Skeletal muscle tissue (tissue), 4 donors: Measurements from ENCODE around the gene SDK1. TPM values are rescaled to one million over a fixed set of nuclear protein-coding genes. Genes with fewer than 3 reads are reported as not detected.

ENCODE experiments used
- H3K27ac ChIP-seq: one replicate; pipeline ENCODE4 v1.7.0; 2013; ENCODE audit warnings: mild to moderate bottlenecking, low read depth, low read length, inconsistent platforms
- H3K27me3 ChIP-seq, 3 donors: one replicate each; pipeline ENCODE4 v1.7.0; 2013; ENCODE audit warnings: low read length in 3 of 3; ENCODE audit not compliant: control insufficient read depth in 3 of 3, insufficient read depth in 3 of 3
- H3K36me3 ChIP-seq, 3 donors: one replicate each; pipeline ENCODE4 v1.7.0; 2013; ENCODE audit warnings: low read length in 3 of 3; ENCODE audit not compliant: control insufficient read depth in 3 of 3, insufficient read depth in 3 of 3
- H3K4me1 ChIP-seq, 3 donors: one replicate each; pipeline ENCODE4 v1.7.0; 2013; ENCODE audit warnings: low read length in 3 of 3, mild to moderate bottlenecking in 3 of 3; ENCODE audit not compliant: control insufficient read depth in 3 of 3, insufficient read depth in 3 of 3
- H3K4me3 ChIP-seq, 3 donors: one replicate each; pipeline ENCODE4 v1.7.0; 2013; ENCODE audit warnings: low read length in 3 of 3
- H3K9ac ChIP-seq, 3 donors: one replicate each; pipeline ENCODE4 v1.7.0; 2013; ENCODE audit warnings: low read length in 3 of 3, mild to moderate bottlenecking in 3 of 3, moderate library complexity in 2 of 3, low read depth in 1 of 3
- H3K9me3 ChIP-seq, 3 donors: one replicate each; pipeline ENCODE4 v1.7.0; 2013; ENCODE audit warnings: low read length in 3 of 3; ENCODE audit not compliant: control insufficient read depth in 3 of 3
- total RNA-seq: library from RNA; depleted of rRNA; stranded (reverse); fragments of >200 nt; gene quantifications from one replicate; pipeline ENCODE4 v1.2.3, GENCODE V29; 2014
- donor health status: Osteomylitis.

The SDK1 gene
- total RNA-seq, 1 donor from 2014 or later, result 3.7 TPM

DNA sequence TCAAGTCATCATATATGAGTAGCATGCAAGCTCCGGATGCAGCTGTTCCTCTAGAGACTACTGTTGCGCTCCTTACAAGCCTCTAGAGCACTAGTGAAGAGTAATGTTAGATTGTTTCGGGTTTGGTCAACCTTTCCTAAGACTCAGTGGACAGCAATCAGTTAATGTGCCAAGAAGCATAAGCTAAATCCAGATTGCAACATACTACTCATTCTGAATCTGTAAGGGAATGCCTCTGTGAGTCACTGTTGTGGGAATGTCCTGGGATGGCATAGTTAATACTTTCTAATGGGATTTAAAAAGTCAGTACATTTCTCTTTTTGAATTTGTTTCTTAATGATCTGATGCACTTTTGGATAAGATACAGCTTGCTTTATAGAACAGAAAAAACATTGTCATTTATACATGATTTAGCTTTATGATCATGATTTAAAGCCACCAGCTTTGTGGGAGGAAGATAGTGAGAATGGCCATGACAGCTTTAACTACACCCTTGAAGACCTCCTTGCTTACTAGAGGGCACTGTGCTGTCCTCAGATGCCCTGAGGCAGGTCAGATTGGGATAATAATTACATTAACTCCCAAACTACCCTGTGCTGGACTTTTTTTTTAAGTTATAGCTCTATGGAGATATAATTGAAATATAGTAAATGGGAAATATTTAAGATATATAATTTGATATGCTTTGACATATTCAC is 138.4 kb downstream of the SDK1 start:
- H3K9ac ChIP-seq, result no peak overlapping the region
- H3K27ac ChIP-seq, result no peak overlapping the region
- H3K9me3 ChIP-seq, result no peaks in the 10 kb centered on the region
- peaks cover 0 to 4% (median 0%) of the 10 kb centered on the region in 3 donors for H3K4me1 ChIP-seq
- H3K4me3 ChIP-seq, result no peak overlapping the region
- H3K27me3 ChIP-seq, result no peaks in the 10 kb centered on the region
- no peaks in the 10 kb centered on the region for H3K36me3 ChIP-seq

DNA sequence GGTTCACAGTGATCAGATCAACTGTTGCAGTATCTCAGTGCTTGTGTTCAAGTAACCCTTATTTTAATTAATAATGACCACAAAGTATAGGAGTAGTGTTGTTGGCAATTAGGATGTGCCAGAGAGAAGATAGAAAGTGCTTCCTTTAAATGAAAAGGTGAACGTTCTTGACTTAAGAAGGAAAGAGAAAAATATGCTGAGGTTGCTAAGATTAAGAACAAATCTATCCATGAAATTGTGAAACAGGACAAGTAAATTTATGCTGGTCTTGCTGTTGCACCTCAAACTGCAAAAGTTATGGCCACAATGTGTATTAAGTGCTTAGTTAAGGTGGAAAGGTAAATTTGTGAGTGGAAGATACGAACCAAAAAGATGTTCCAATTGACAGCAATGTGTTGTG is 139.5 kb downstream of the SDK1 start:
- Histone ChIP-seq H3K9me3 (no peaks in the 10 kb centered on the region), H3K27me3 (no peaks in the 10 kb centered on the region), H3K9ac (no peak overlapping the region), H3K4me3 (no peak overlapping the region), H3K4me1 (peaks cover 0 to 4% (median 0%) of the 10 kb centered on the region in 3 donors), H3K36me3 (no peaks in the 10 kb centered on the region), H3K27ac (no peak overlapping the region)

- Histone ChIP-seq H3K27me3 (no peaks in the 10 kb centered on the region), H3K4me1 (peaks cover 0 to 4% (median 0%) of the 10 kb centered on the region in 3 donors), H3K36me3 (no peaks in the 10 kb centered on the region), H3K27ac (no peak overlapping the region), H3K9me3 (peaks cover 0 to 4% (median 0%) of the 10 kb centered on the region in 3 donors), H3K9ac (no peak overlapping the region), H3K4me3 (no peak overlapping the region)
These were observed 142.7 kb downstream of the SDK1 start for GRCh38 chr7:3443716-3444115.

GRCh38 chr7:3446786-3447185 is 145.7 kb downstream of the SDK1 start:
- peaks cover 0 to 3% (median 0%) of the 10 kb centered on the region in 3 donors for H3K27me3 ChIP-seq
- H3K9me3 ChIP-seq, result peaks cover 0 to 4% (median 0%) of the 10 kb centered on the region in 3 donors

GRCh38 chr7:3451701-3452100 is 150.6 kb downstream of the SDK1 start:
- no peak overlapping the region for H3K4me3 ChIP-seq
- H3K4me1 ChIP-seq, result no peaks in the 10 kb centered on the region
- no peaks in the 10 kb centered on the region for H3K9me3 ChIP-seq
- H3K36me3 ChIP-seq, result no peaks in the 10 kb centered on the region
- no peak overlapping the region for H3K27ac ChIP-seq
- peaks cover 0 to 3% (median 0%) of the 10 kb centered on the region in 3 donors for H3K27me3 ChIP-seq
- H3K9ac ChIP-seq, result no peak overlapping the region

More at GRCh38 chr7:3446786-3447185, 145.7 kb downstream of the SDK1 start:
- H3K27ac ChIP-seq, result no peak overlapping the region
- H3K36me3 ChIP-seq, result no peaks in the 10 kb centered on the region
- H3K4me3 ChIP-seq, result no peak overlapping the region
- H3K4me1 ChIP-seq, result no peaks in the 10 kb centered on the region
- no peak overlapping the region for H3K9ac ChIP-seq

DNA sequence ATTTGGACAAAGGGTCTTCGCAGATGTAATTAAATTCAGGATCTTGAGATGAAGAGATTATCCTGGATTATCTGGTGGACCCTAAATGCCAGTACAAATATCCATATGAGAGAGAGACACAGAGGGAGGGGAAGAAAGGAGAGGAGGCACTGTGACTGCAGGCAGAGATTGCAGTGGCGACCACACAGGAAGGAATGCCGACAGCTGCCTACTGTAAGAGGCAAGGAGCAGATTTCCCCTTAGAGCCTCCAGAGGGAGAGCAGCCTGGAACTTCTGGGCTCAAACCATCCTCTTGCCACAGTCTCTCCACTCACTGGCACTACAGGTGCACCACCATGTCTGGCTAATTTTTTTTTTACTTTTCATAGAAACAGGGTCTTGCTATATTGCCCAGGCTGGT is 152.3 kb downstream of the SDK1 start:
- H3K27ac ChIP-seq, result no peak overlapping the region
- peaks cover 0 to 3% (median 0%) of the 10 kb centered on the region in 3 donors for H3K27me3 ChIP-seq
- no peaks in the 10 kb centered on the region for H3K9me3 ChIP-seq
- no peaks in the 10 kb centered on the region for H3K4me1 ChIP-seq
- H3K4me3 ChIP-seq, result no peak overlapping the region
- H3K36me3 ChIP-seq, result no peaks in the 10 kb centered on the region
- no peak overlapping the region for H3K9ac ChIP-seq

DNA sequence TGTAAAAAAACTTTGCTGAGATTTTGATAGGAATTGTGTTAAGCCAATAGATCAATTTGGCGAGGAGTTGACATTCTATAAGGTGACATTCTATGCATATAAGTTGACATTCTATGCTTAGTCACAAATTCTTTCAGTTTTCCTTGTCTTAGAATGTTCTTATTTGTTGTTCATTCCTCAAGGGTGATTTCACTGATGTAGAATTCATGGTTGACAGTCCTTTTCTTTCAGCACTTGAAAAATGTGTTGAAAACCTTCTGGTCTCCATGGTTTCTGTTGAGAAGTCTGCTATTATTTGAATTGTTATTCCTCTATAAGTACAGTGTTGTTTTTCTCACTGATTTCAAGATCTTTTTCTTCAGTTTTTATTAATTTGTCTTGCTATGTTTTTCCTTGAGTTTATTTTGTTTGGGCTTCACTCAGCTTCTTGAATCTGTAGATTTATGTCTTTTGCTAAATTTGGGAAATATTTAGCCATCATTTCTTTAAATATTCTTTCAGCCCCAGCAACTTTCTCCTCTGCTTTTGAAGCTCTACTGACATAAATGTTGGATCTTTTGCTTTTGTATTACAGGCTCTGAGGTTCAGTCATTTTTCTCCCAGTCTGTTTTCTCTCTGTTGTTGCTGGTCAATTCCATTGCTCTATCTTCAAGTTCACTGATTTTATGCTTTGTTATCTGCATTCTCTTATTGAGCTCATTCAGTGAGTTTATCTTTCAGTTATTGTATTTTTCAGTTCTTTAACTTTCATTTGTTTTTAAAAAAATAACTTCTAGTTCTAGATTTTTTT is 154.9 kb downstream of the SDK1 start:
- peaks cover 0 to under 1% (median 0%) of the 10 kb centered on the region in 3 donors for H3K27me3 ChIP-seq
- no peaks in the 10 kb centered on the region for H3K4me1 ChIP-seq
- no peaks in the 10 kb centered on the region for H3K9me3 ChIP-seq
- H3K27ac ChIP-seq, result no peak overlapping the region
- no peak overlapping the region for H3K4me3 ChIP-seq
- H3K9ac ChIP-seq, result no peak overlapping the region
- no peaks in the 10 kb centered on the region for H3K36me3 ChIP-seq

- H3K27ac ChIP-seq, result no peak overlapping the region
- no peak overlapping the region for H3K4me3 ChIP-seq
- H3K9ac ChIP-seq, result no peak overlapping the region
- no peaks in the 10 kb centered on the region for H3K9me3 ChIP-seq
- no peaks in the 10 kb centered on the region for H3K36me3 ChIP-seq
- H3K27me3 ChIP-seq, result no peaks in the 10 kb centered on the region
- H3K4me1 ChIP-seq, result no peaks in the 10 kb centered on the region
These were observed 158.1 kb downstream of the SDK1 start for GRCh38 chr7:3459111-3459510.

DNA sequence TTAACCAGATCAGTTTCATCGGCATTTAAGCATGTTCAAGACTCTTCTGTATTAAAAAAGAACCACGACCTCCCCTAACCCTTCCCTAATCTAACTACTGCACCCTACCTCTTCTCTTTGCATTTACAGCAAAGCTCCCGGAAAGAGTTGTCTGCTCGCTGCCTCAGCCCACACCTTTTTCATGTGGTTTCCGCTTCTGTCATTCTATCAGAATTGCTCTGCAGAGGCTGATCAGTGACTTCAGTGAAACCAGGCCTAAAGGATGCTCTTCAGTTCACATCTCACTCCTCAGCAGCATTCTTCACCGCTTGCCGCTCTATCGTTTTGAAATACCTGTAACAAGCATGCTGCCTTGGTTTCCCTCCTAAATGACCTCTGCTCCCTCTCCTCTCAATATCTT is 160.9 kb downstream of the SDK1 start:
- Histone ChIP-seq H3K9ac (no peak overlapping the region), H3K27me3 (no peaks in the 10 kb centered on the region), H3K4me3 (no peak overlapping the region), H3K9me3 (no peaks in the 10 kb centered on the region), H3K4me1 (no peaks in the 10 kb centered on the region), H3K36me3 (no peaks in the 10 kb centered on the region), H3K27ac (no peak overlapping the region)

DNA sequence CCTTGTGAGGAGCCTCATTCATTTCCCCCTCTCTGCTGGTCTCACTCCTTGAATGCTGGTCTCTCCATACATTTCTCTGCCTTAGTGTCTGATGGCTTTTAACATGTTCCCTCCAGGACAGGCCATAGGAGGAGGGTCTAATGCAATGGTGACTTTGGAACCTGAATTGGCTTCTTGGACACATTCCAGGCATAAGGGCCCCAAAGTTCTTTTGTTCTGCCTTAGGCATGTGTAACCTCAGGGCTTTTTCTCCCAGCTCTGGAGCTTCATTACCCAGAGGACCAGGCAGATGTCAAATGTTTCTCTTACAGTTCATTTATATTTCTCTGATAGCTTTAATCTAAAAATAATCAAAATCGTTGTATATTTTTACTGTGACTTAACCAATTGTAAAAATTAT is 162.6 kb downstream of the SDK1 start:
- Histone ChIP-seq H3K9ac (no peak overlapping the region), H3K27ac (no peak overlapping the region), H3K36me3 (no peaks in the 10 kb centered on the region), H3K9me3 (no peaks in the 10 kb centered on the region), H3K4me3 (no peak overlapping the region), H3K4me1 (no peaks in the 10 kb centered on the region), H3K27me3 (peaks cover 0 to 2% (median 0%) of the 10 kb centered on the region in 3 donors)
